B cell (primary cell): Measurements from ENCODE around the gene MARS1. TPM values are rescaled to one million over a fixed set of nuclear protein-coding genes. Genes with fewer than 3 reads are reported as not detected.

ENCODE experiments used
- ATAC-seq: fragments of 200-7000 bp; cut with Tn5 transposase; one replicate; pipeline ENCODE4 v1.10.0; 2021; ENCODE audit warnings: low read depth, mild to moderate bottlenecking, moderate number of reproducible peaks, moderate library complexity
- CTCF ChIA-PET: fragments of 350-600 bp; sonication (Branson Sonifier 250); formaldehyde crosslinking; loops from one replicate; lab custom pipeline; 2021; ENCODE audit warnings: antibody characterized with exemption, inconsistent platforms; lab: Charles Lee
- POLR2A ChIA-PET: fragments of 350-600 bp; sonication (Branson Sonifier 250); formaldehyde crosslinking; loops from one replicate; lab custom pipeline; 2021; ENCODE audit warnings: antibody characterized with exemption; lab: Charles Lee
- DNase-seq: peaks from one replicate; pipeline ENCODE4 v3.0.0; 2013
- H2AFZ ChIP-seq: 2 replicates; pipeline ENCODE4 v1.6.1; 2012; ENCODE audit warnings: mild to moderate bottlenecking, low read depth, low read length; ENCODE audit not compliant: insufficient read depth, poor library complexity, severe bottlenecking
- H3K27ac ChIP-seq, 2 donors: 1 replicate in 1 of 2; 2 replicates in 1 of 2; pipeline ENCODE4 v1.5.1; 2012 to 2013; ENCODE audit warnings: low read length in 2 of 2, mild to moderate bottlenecking in 2 of 2, moderate library complexity in 1 of 2
- H3K27me3 ChIP-seq, 4 experiments: fragments of 200-600 bp in 1 of 4; sonication (generic) in 1 of 4; replicated peaks in 1 of 4; 1 replicate in 2 of 4; 2 replicates in 2 of 4; pipeline versions ENCODE4 v1.6.1 to v1.7.0; 2013 to 2016; ENCODE audit warnings: low read length in 3 of 4, mild to moderate bottlenecking in 2 of 4, mixed read lengths in 1 of 4, moderate library complexity in 1 of 4; ENCODE audit not compliant: insufficient read depth in 4 of 4, control insufficient read depth in 3 of 4; ENCODE audit errors: control extremely low read depth in 1 of 4
- H3K36me3 ChIP-seq, 2 experiments: replicated peaks in 1 of 2; 1 replicate in 1 of 2; 2 replicates in 1 of 2; pipeline versions ENCODE4 v1.6.1 to v1.7.1; 2013; ENCODE audit warnings: low read length in 1 of 2; ENCODE audit not compliant: insufficient read depth in 2 of 2, control insufficient read depth in 1 of 2; ENCODE audit errors: control extremely low read depth in 1 of 2, extremely low read depth in 1 of 2
- H3K4me1 ChIP-seq, 2 donors: fragments of 200-600 bp in 1 of 2; sonication (generic) in 1 of 2; 1 replicate in 1 of 2; 2 replicates in 1 of 2; pipeline versions ENCODE4 v1.5.1 to v1.6.1; 2013 to 2017; ENCODE audit warnings: low read length in 2 of 2; ENCODE audit not compliant: control insufficient read depth in 2 of 2, insufficient read depth in 2 of 2
- H3K4me2 ChIP-seq: replicated peaks from 2 replicates; pipeline ENCODE3; 2012; ENCODE audit warnings: mild to moderate bottlenecking, low read depth, low read length; ENCODE audit not compliant: poor library complexity, severe bottlenecking
- H3K4me3 ChIP-seq, 5 experiments: fragments of 200-600 bp in 1 of 5; sonication (generic) in 1 of 5; 1 replicate in 3 of 5; 2 replicates in 2 of 5; pipeline versions ENCODE4 v1.5.1 to v1.7.0; 2011 to 2016; ENCODE audit warnings: low read length in 4 of 5, mild to moderate bottlenecking in 4 of 5, low read depth in 2 of 5, control low read depth in 1 of 5, moderate library complexity in 1 of 5; ENCODE audit not compliant: insufficient read depth in 1 of 5; ENCODE audit errors: control extremely low read depth in 1 of 5, extremely low read depth in 1 of 5
- H3K79me2 ChIP-seq: fragments of 200-600 bp; sonication (generic); one replicate; pipeline ENCODE4 v1.6.0; 2016; ENCODE audit warnings: low read length; ENCODE audit not compliant: control insufficient read depth, insufficient read depth
- H3K9ac ChIP-seq: fragments of 200-600 bp; sonication (generic); 2 replicates; pipeline ENCODE4 v1.6.1; 2017; ENCODE audit warnings: mild to moderate bottlenecking, low read length, moderate library complexity
- H3K9me3 ChIP-seq, 3 donors: one replicate each; pipeline versions ENCODE4 v1.6.1 to v1.7.1; 2013; ENCODE audit warnings: low read length in 2 of 3; ENCODE audit not compliant: control insufficient read depth in 2 of 3, insufficient read depth in 1 of 3; ENCODE audit errors: control extremely low read depth in 1 of 3
- H4K20me1 ChIP-seq: 2 replicates; pipeline ENCODE4 v1.6.0; 2012; ENCODE audit warnings: mild to moderate bottlenecking, low read length; ENCODE audit not compliant: insufficient read depth, control insufficient read depth, poor library complexity, severe bottlenecking
- H3K27ac Mint-ChIP-seq: one replicate; pipeline ENCODE4 v1.8.0; 2021; ENCODE audit warnings: mixed read lengths
- H3K27me3 Mint-ChIP-seq: one replicate; pipeline ENCODE4 v1.8.0; 2021; ENCODE audit warnings: mixed read lengths
- H3K4me1 Mint-ChIP-seq: one replicate; pipeline ENCODE4 v1.8.0; 2021; ENCODE audit warnings: mixed read lengths
- H3K4me3 Mint-ChIP-seq: one replicate; pipeline ENCODE4 v1.8.0; 2021; ENCODE audit warnings: mixed read lengths
- H3K9me3 Mint-ChIP-seq: one replicate; pipeline ENCODE4 v1.8.0; 2022; ENCODE audit warnings: mixed read lengths; ENCODE audit not compliant: insufficient read depth
- EZH2 ChIP-seq: IDR thresholded peaks from 2 replicates; pipeline ENCODE4 v1.6.1; 2012; ENCODE audit warnings: borderline replicate concordance, low read depth, mild to moderate bottlenecking, moderate library complexity, low read length; ENCODE audit not compliant: insufficient read depth, poor library complexity, severe bottlenecking
- WGBS: methylation state at CpG from one replicate; pipeline ENCODE4 v1.1.5; 2013; ENCODE audit warnings: missing lambda C conversion rate; ENCODE audit not compliant: insufficient coverage; 5-methylcytosine and 5-hydroxymethylcytosine counted together
- intact Hi-C: fragments of 100-400 bp; cut with micrococcal nuclease; formaldehyde crosslinking; loops from one replicate; pipeline ENCODE4 v1.10.0; 2022
- polyA plus RNA-seq: library from polyadenylated mRNA; depleted of rRNA; stranded (reverse); fragments of >200 nt; gene quantifications from 2 replicates; pipeline ENCODE4 v1.2.3, GENCODE V29; 2012
- total RNA-seq, 2 donors: library from RNA; stranded (reverse); fragments of 120-200 nt in 1 of 2; gene quantifications; 1 replicate in 1 of 2; 2 replicates in 1 of 2; pipeline versions ENCODE4 v1.2.3 to v1.2.4, GENCODE V29; 2013 to 2022
- TF ChIP-seq, protein P1 (sequence below): fragments of 200-600 bp; IDR thresholded peaks from one replicate; pipeline ENCODE4 v1.8.0; 2022; ENCODE audit warnings: antibody characterized with exemption, mild to moderate bottlenecking

Gene MARS1
- total and polyA plus RNA-seq, 2 donors (not counting 1 experiment from before 2014, with no cell fraction given) = 158 to 193 TPM

DNA sequence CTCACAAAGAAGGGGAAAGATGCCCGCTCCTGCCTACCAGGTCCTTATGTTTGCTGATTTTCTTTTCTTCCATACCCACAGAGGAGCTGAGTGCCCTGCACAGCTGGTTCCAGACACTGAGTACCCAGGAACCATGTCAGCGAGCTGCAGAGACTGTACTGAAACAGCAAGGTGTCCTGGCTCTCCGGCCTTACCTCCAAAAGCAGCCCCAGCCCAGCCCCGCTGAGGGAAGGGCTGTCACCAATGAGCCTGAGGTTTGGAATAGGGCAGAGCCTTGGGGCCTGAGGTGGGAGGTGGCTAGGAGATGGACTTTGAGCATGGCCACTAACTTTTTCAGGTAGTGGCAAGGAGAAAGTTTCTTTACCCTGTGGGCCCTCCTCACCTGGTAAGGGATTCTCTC lies 2.3 kb downstream of the MARS1 start:
- H3K27ac Mint-ChIP-seq = no peak overlapping the region
- WGBS = 93% methylated on average over 3 of the region's 4 CpGs
- no peaks in the 10 kb centered on the region for H3K9me3 Mint-ChIP-seq
- H3K4me3 Mint-ChIP-seq = no peak overlapping the region
- H3K4me2 ChIP-seq = no peak overlapping the region
- no peaks in the 10 kb centered on the region for H3K9me3 ChIP-seq
- H3K4me3 ChIP-seq = no peak overlapping the region
- H3K9ac ChIP-seq = no peak overlapping the region
- TF ChIP-seq, protein P1, sequence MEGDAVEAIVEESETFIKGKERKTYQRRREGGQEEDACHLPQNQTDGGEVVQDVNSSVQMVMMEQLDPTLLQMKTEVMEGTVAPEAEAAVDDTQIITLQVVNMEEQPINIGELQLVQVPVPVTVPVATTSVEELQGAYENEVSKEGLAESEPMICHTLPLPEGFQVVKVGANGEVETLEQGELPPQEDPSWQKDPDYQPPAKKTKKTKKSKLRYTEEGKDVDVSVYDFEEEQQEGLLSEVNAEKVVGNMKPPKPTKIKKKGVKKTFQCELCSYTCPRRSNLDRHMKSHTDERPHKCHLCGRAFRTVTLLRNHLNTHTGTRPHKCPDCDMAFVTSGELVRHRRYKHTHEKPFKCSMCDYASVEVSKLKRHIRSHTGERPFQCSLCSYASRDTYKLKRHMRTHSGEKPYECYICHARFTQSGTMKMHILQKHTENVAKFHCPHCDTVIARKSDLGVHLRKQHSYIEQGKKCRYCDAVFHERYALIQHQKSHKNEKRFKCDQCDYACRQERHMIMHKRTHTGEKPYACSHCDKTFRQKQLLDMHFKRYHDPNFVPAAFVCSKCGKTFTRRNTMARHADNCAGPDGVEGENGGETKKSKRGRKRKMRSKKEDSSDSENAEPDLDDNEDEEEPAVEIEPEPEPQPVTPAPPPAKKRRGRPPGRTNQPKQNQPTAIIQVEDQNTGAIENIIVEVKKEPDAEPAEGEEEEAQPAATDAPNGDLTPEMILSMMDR = no peak
- TF ChIP-seq EZH2 = no peak
- H3K4me1 Mint-ChIP-seq = peaks cover 25% of the 10 kb centered on the region
- peaks cover 5% of the 10 kb centered on the region for H4K20me1 ChIP-seq
- no peak overlapping the region for H2AFZ ChIP-seq
- no peaks in the 10 kb centered on the region for H3K27me3 Mint-ChIP-seq
- POLR2A ChIA-PET = interaction anchor here (1.2 kb wide), 1 partner anchor 30 kb away, joined by 11 read pairs; the partner anchor contains the start of gene DDIT3
- H3K27me3 ChIP-seq = no peaks in the 10 kb centered on the region
- CTCF ChIA-PET = interaction anchor here (0.6 to 2.0 kb wide), 3 partner anchors 14 to 46 kb away, joined by 4 to 6 read pairs (median 5); no protein-coding TSS in a partner anchor
- H3K79me2 ChIP-seq = peaks cover 45% of the 10 kb centered on the region
- no peak overlapping the region for H3K27ac ChIP-seq
- no peak for DNase-seq
- intact Hi-C loops = no loop called here
- peaks cover 5 to 30% of the 10 kb centered on the region in 2 experiments for H3K36me3 ChIP-seq
- H3K4me1 ChIP-seq = peaks cover 15 to 20% of the 10 kb centered on the region in 2 donors
- no peak for ATAC-seq

GRCh38 chr12:57491393-57492280 lies 3.8 kb downstream of the MARS1 start:
- TF ChIP-seq, protein P1 = peak; percentile 37
- no peak for TF ChIP-seq EZH2
- Histone ChIP-seq H3K27ac (no peak overlapping the region), H3K79me2 (peaks cover 38% of the 10 kb centered on the region), H3K4me3 (no peak overlapping the region), H3K36me3 (peaks cover 5 to 38% of the 10 kb centered on the region in 2 experiments), H3K4me1 (peaks cover 15 to 20% of the 10 kb centered on the region in 2 donors), H3K27me3 (no peaks in the 10 kb centered on the region), H4K20me1 (peaks cover 5% of the 10 kb centered on the region), H2AFZ (no peak overlapping the region), H3K4me2 (no peak overlapping the region), H3K9me3 (no peaks in the 10 kb centered on the region), H3K9ac (no peak overlapping the region)
- ATAC-seq (no peak), DNase-seq (no peak)
- intact Hi-C loops = no loop called here
- peaks cover 25% of the 10 kb centered on the region for H3K4me1 Mint-ChIP-seq
- no peak overlapping the region for H3K4me3 Mint-ChIP-seq
- ChIA-PET CTCF (interaction anchor here (2.0 kb wide), 1 partner anchor 16 kb away, joined by 6 read pairs; no protein-coding TSS in a partner anchor), POLR2A (no interaction called here)
- H3K27ac Mint-ChIP-seq = no peak overlapping the region
- 97% methylated on average over 8 of the region's 15 CpGs for WGBS
- no peaks in the 10 kb centered on the region for H3K9me3 Mint-ChIP-seq
- no peaks in the 10 kb centered on the region for H3K27me3 Mint-ChIP-seq
